HepG2 (cell line): ENCODE measurements around the gene DCDC2. TPM values are rescaled to one million over a fixed set of nuclear protein-coding genes. Genes with fewer than 3 reads are reported as not detected.

ENCODE experiments used
- AKAP8 ChIP-seq: sonication (generic); formaldehyde crosslinking; IDR thresholded peaks from 2 replicates; pipeline ENCODE4 v1.5.1; 2020; ENCODE audit warnings: mild to moderate bottlenecking, missing genetic modification reagents
- CEBPB ChIP-seq: IDR thresholded peaks from 2 replicates; pipeline ENCODE4 v1.6.1; 2011; ENCODE audit warnings: low read depth, low read length, improper control_type of control experiment, borderline replicate concordance
- GFI1 ChIP-seq: sonication (generic); formaldehyde crosslinking; IDR thresholded peaks from 2 replicates; pipeline ENCODE4 v1.5.0; 2020; ENCODE audit warnings: missing genetic modification reagents, mild to moderate bottlenecking, borderline replicate concordance
- HNRNPUL1 ChIP-seq: fragments of 200-400 bp; formaldehyde crosslinking; IDR thresholded peaks from 2 replicates; pipeline ENCODE4 v1.6.1; 2017; ENCODE audit warnings: low read depth, mild to moderate bottlenecking, low read length, moderate library complexity
- HOXD1 ChIP-seq: sonication (generic); formaldehyde crosslinking; IDR thresholded peaks from 2 replicates; pipeline ENCODE4 v1.5.0; 2020; ENCODE audit warnings: missing genetic modification reagents
- KLF16 ChIP-seq, 2 experiments: sonication (generic) in 1 of 2; formaldehyde crosslinking in 1 of 2; IDR thresholded peaks; 2 replicates each; pipeline versions ENCODE4 v1.6.1 to v1.8.0; 2016 to 2023; ENCODE audit warnings: missing genetic modification reagents in 2 of 2, missing compliant biosample characterization in 1 of 2
- MBD4 ChIP-seq: IDR thresholded peaks from 2 replicates; pipeline ENCODE4 v1.6.1; 2012; ENCODE audit warnings: low read length, inconsistent platforms, borderline replicate concordance
- MXI1 ChIP-seq: IDR thresholded peaks from 3 replicates; pipeline ENCODE4 v1.6.1; 2012; ENCODE audit warnings: low read depth, low read length, inconsistent platforms, borderline replicate concordance
- NFYB ChIP-seq: sonication (generic); formaldehyde crosslinking; IDR thresholded peaks from 2 replicates; pipeline ENCODE4 v1.4.0; 2020; ENCODE audit warnings: missing genetic modification reagents
- PHF21A ChIP-seq: sonication (generic); formaldehyde crosslinking; IDR thresholded peaks from 2 replicates; pipeline ENCODE4 v1.5.0; 2020; ENCODE audit warnings: mild to moderate bottlenecking, missing genetic modification reagents
- RARA ChIP-seq: IDR thresholded peaks from 2 replicates; pipeline ENCODE4 v1.6.1; 2016; ENCODE audit warnings: missing genetic modification reagents, missing compliant biosample characterization
- RCOR2 ChIP-seq: IDR thresholded peaks from 2 replicates; pipeline ENCODE4 v1.6.1; 2016; ENCODE audit warnings: missing biosample characterization, missing genetic modification reagents
- ZNF253 ChIP-seq: sonication (generic); formaldehyde crosslinking; IDR thresholded peaks from 2 replicates; pipeline ENCODE4 v1.8.0; 2022; ENCODE audit warnings: mild to moderate bottlenecking, missing genetic modification reagents, borderline replicate concordance
- ZNF3 ChIP-seq: IDR thresholded peaks from 2 replicates; pipeline ENCODE4 v1.7.0; 2017; ENCODE audit warnings: inconsistent platforms
- ZNF543 ChIP-seq: sonication (generic); formaldehyde crosslinking; IDR thresholded peaks from 2 replicates; pipeline ENCODE4 v1.4.0; 2020; ENCODE audit warnings: mild to moderate bottlenecking, missing genetic modification reagents
- ZNF556 ChIP-seq: sonication (generic); formaldehyde crosslinking; IDR thresholded peaks from 2 replicates; pipeline ENCODE4 v1.4.0; 2020; ENCODE audit warnings: mild to moderate bottlenecking, missing genetic modification reagents, borderline replicate concordance
- ZNF614 ChIP-seq: IDR thresholded peaks from 2 replicates; pipeline ENCODE4 v1.6.1; 2018; ENCODE audit warnings: missing biosample characterization, missing genetic modification reagents, inconsistent platforms, borderline replicate concordance
- polyA plus RNA-seq, 8 experiments: library from polyadenylated mRNA; depleted of rRNA in 3 of 8; stranded (reverse) in 7 of 8; unstranded in 1 of 8; fragments of >200 nt; fragmentation: Illumina TruSeq in 4 of 8; extraction: Trizol in 4 of 8; gene quantifications; 2 replicates each; pipeline versions ENCODE4 v1.2.1 to v1.2.3, GENCODE V29; 2011 to 2016; ENCODE audit warnings: low read depth in 4 of 8, missing spikeins in 1 of 8, mixed read lengths in 1 of 8; ENCODE audit not compliant: insufficient read depth in 1 of 8
- total RNA-seq, 5 experiments: library from RNA; depleted of rRNA; stranded (reverse); fragments of >200 nt; fragmentation: Illumina TruSeq; extraction: Trizol; gene quantifications; 2 replicates each; pipeline ENCODE4 v1.2.3, GENCODE V29; 2016; ENCODE audit warnings: low read depth in 1 of 5
- TF ChIP-seq, protein P1 (sequence below): sonication (generic); formaldehyde crosslinking; IDR thresholded peaks from 2 replicates; pipeline ENCODE4 v1.8.0; 2022; ENCODE audit warnings: mild to moderate bottlenecking, missing genetic modification reagents
- TF ChIP-seq, protein P2 (sequence below): sonication (generic); formaldehyde crosslinking; IDR thresholded peaks from 2 replicates; pipeline ENCODE4 v1.5.0; 2020; ENCODE audit warnings: missing genetic modification reagents
- TF ChIP-seq, protein P3 (sequence below): sonication (generic); formaldehyde crosslinking; IDR thresholded peaks from 2 replicates; pipeline ENCODE4 v1.4.0; 2020; ENCODE audit warnings: missing genetic modification reagents, borderline replicate concordance
- TF ChIP-seq, protein P4 (sequence below): sonication (generic); formaldehyde crosslinking; IDR thresholded peaks from 2 replicates; pipeline ENCODE4 v1.8.1; 2023; ENCODE audit warnings: mild to moderate bottlenecking, inconsistent platforms, moderate library complexity, missing genetic modification reagents, borderline replicate concordance
- TF ChIP-seq, protein P5 (sequence below): sonication (generic); formaldehyde crosslinking; IDR thresholded peaks from 2 replicates; pipeline ENCODE4 v1.5.1; 2020; ENCODE audit warnings: missing genetic modification reagents, mild to moderate bottlenecking, borderline replicate concordance

Gene DCDC2
- total and polyA plus RNA-seq, 2 of the 13 experiments (the other 11 are each of a cell fraction or from before 2014, with no cell fraction given): 9.0 to 36.2 TPM

DNA sequence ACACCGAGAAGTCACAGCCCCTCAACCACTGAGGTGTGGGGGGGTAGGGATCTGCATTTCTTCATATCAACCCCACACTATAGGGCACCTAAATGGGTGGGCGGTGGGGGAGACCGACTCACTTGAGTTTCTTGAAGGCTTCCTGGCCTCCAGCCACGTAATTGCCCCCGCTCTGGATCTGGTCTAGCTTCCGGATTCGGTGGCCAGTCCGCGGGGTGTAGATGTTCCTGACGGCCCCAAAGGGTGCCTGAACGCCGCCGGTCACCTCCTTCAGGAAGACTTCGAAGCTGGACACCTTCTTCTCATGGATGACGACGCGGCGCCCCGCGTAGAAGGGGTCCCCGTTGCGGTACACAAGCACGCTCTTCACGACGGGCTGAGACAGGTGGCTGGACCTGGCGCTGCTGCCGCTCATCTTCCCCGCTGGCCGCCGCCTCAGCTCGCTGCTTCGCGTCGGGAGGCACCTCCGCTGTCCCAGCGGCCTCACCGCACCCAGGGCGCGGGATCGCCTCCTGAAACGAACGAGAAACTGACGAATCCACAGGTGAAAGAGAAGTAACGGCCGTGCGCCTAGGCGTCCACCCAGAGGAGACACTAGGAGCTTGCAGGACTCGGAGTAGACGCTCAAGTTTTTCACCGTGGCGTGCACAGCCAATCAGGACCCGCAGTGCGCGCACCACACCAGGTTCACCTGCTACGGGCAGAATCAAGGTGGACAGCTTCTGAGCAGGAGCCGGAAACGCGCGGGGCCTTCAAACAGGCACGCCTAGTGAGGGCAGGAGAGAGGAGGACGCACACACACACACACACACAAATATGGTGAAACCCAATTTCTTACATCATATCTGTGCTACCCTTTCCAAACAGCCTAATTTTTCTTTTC is at the start of gene DCDC2 (continued):
- TF ChIP-seq, protein P1, sequence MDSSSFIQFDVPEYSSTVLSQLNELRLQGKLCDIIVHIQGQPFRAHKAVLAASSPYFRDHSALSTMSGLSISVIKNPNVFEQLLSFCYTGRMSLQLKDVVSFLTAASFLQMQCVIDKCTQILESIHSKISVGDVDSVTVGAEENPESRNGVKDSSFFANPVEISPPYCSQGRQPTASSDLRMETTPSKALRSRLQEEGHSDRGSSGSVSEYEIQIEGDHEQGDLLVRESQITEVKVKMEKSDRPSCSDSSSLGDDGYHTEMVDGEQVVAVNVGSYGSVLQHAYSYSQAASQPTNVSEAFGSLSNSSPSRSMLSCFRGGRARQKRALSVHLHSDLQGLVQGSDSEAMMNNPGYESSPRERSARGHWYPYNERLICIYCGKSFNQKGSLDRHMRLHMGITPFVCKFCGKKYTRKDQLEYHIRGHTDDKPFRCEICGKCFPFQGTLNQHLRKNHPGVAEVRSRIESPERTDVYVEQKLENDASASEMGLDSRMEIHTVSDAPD (CRISPR knock-in tag): no peak
- TF ChIP-seq ZNF3 (CRISPR knock-in tag) (no peak), HOXD1 (CRISPR knock-in tag) (no peak), ZNF614 (CRISPR knock-in tag) (peak; percentile 71; the same call in 1 of the 2 replicates), ZNF253 (CRISPR knock-in tag) (peak; percentile 72; the same call in 1 of the 2 replicates), ZNF556 (peak; percentile 87), RCOR2 (CRISPR knock-in tag) (0 out of 2 replicates have a peak, but pooled peaks have one; percentile 37), CEBPB (peak; percentile 65), MBD4 (no peak), AKAP8 (CRISPR knock-in tag) (no peak), GFI1 (CRISPR knock-in tag) (peak; percentile 78; the same call in 1 of the 2 replicates), ZNF543 (CRISPR knock-in tag) (peak; percentile 23; the same call in 1 of the 2 replicates), MXI1 (no peak; the same call in 2 of the 3 replicates), PHF21A (peak; percentile 73; the same call in 1 of the 2 replicates), NFYB (peak; percentile 82), KLF16 (CRISPR knock-in tag; IDR thresholded peaks at IDR 0.05) (no peak), HNRNPUL1 (no peak), RARA (CRISPR knock-in tag) (peak; percentile 31)
- TF ChIP-seq, protein P2, sequence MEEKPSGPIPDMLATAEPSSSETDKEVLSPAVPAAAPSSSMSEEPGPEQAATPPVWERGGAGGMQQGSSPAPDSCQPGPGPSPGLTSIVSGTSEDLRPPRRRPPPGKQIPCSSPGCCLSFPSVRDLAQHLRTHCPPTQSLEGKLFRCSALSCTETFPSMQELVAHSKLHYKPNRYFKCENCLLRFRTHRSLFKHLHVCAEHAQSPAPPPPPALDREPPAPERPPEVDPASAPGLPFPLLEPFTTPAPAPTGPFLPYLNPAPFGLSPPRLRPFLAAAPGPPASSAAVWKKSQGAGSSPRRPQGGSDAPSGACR: peak; percentile 97
- TF ChIP-seq, protein P3, sequence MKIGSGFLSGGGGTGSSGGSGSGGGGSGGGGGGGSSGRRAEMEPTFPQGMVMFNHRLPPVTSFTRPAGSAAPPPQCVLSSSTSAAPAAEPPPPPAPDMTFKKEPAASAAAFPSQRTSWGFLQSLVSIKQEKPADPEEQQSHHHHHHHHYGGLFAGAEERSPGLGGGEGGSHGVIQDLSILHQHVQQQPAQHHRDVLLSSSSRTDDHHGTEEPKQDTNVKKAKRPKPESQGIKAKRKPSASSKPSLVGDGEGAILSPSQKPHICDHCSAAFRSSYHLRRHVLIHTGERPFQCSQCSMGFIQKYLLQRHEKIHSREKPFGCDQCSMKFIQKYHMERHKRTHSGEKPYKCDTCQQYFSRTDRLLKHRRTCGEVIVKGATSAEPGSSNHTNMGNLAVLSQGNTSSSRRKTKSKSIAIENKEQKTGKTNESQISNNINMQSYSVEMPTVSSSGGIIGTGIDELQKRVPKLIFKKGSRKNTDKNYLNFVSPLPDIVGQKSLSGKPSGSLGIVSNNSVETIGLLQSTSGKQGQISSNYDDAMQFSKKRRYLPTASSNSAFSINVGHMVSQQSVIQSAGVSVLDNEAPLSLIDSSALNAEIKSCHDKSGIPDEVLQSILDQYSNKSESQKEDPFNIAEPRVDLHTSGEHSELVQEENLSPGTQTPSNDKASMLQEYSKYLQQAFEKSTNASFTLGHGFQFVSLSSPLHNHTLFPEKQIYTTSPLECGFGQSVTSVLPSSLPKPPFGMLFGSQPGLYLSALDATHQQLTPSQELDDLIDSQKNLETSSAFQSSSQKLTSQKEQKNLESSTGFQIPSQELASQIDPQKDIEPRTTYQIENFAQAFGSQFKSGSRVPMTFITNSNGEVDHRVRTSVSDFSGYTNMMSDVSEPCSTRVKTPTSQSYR (CRISPR knock-in tag): peak; percentile 19; the same call in 1 of the 2 replicates
- TF ChIP-seq, protein P4, sequence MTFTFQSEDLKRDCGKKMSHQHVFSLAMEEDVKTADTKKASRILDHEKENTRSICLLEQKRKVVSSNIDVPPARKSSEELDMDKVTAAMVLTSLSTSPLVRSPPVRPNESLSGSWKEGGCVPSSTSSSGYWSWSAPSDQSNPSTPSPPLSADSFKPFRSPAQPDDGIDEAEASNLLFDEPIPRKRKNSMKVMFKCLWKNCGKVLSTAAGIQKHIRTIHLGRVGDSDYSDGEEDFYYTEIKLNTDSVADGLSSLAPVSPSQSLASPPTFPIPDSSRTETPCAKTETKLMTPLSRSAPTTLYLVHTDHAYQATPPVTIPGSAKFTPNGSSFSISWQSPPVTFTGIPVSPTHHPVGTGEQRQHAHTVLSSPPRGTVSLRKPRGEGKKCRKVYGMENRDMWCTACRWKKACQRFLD (CRISPR knock-in tag): peak; percentile 88; the same call in 1 of the 2 replicates
- TF ChIP-seq, protein P5, sequence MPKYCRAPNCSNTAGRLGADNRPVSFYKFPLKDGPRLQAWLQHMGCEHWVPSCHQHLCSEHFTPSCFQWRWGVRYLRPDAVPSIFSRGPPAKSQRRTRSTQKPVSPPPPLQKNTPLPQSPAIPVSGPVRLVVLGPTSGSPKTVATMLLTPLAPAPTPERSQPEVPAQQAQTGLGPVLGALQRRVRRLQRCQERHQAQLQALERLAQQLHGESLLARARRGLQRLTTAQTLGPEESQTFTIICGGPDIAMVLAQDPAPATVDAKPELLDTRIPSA: no peak
